WERI-Rb-1 (cell line): ENCODE results near the gene HOXD13.

Experiments
- DNase-seq: peaks from one replicate; pipeline ENCODE4 v3.0.0-alpha.2; 2020
- H3K27ac ChIP-seq: fragments of 250-450 bp; sonication (Bioruptor Pico); 2 replicates; pipeline ENCODE4 v1.5.1; 2020; ENCODE audit warnings: mild to moderate bottlenecking, moderate library complexity
- H3K27me3 ChIP-seq: fragments of 250-450 bp; sonication (Bioruptor Pico); 2 replicates; pipeline ENCODE4 v1.5.1; 2021; ENCODE audit warnings: mild to moderate bottlenecking, low read depth, moderate library complexity; ENCODE audit not compliant: insufficient read depth, severe bottlenecking
- H3K36me3 ChIP-seq: fragments of 250-450 bp; sonication (Bioruptor Pico); 2 replicates; pipeline ENCODE4 v1.5.1; 2020; ENCODE audit warnings: mild to moderate bottlenecking, moderate library complexity
- H3K4me3 ChIP-seq: 2 replicates; pipeline ENCODE4 v1.5.1; 2011; ENCODE audit warnings: low read depth, mild to moderate bottlenecking, control low read depth, low read length
- H3K9me3 ChIP-seq: fragments of 250-450 bp; sonication (Bioruptor Pico); 2 replicates; pipeline ENCODE4 v1.5.1; 2021; ENCODE audit warnings: mild to moderate bottlenecking, moderate library complexity; ENCODE audit not compliant: severe bottlenecking
- CTCF ChIP-seq: IDR thresholded peaks from 2 replicates; pipeline ENCODE4 v1.5.1; 2011; ENCODE audit warnings: low read depth, mild to moderate bottlenecking, control low read depth, inconsistent platforms, low read length

The HOXD13 gene

GRCh38 chr2:176096243-176096985 lies 3.9 kb downstream of the HOXD13 start:
- peaks cover 11% of the 10 kb centered on the region for H3K9me3 ChIP-seq
- peaks cover 97% of the 10 kb centered on the region for H3K27me3 ChIP-seq
- no peak overlapping the region for H3K27ac ChIP-seq
- H3K4me3 ChIP-seq: 0 out of 2 replicates have a peak overlapping the region, but pooled peaks have one; percentile 43
- DNase-seq: no peak
- no peak for TF ChIP-seq CTCF
- H3K36me3 ChIP-seq: no peaks in the 10 kb centered on the region

- Histone ChIP-seq H3K4me3 (peak overlapping the region; percentile 43), H3K27me3 (peaks cover 97% of the 10 kb centered on the region), H3K36me3 (no peaks in the 10 kb centered on the region), H3K9me3 (peaks cover 11% of the 10 kb centered on the region), H3K27ac (no peak overlapping the region)
- TF ChIP-seq CTCF: peak; percentile 94
- DNase-seq: peak; percentile 77
Observed at GRCh38 chr2:176096986-176097819, 4.7 kb downstream of the HOXD13 start.

- no peaks in the 10 kb centered on the region for H3K36me3 ChIP-seq
- peaks cover 100% of the 10 kb centered on the region for H3K27me3 ChIP-seq
- no peak for DNase-seq
- TF ChIP-seq CTCF: no peak
- H3K27ac ChIP-seq: no peak overlapping the region
- peaks cover 11% of the 10 kb centered on the region for H3K9me3 ChIP-seq
- H3K4me3 ChIP-seq: peak overlapping the region; percentile 9; the same call in 1 of the 2 replicates
Observed at GRCh38 chr2:176097820-176098365, 5.4 kb downstream of the HOXD13 start.

- H3K27ac ChIP-seq: no peak overlapping the region
- DNase-seq: no peak
- TF ChIP-seq CTCF: no peak
- peak overlapping the region; percentile 9; the same call in 1 of the 2 replicates for H3K4me3 ChIP-seq
- H3K36me3 ChIP-seq: no peaks in the 10 kb centered on the region
- peaks cover 100% of the 10 kb centered on the region for H3K27me3 ChIP-seq
- H3K9me3 ChIP-seq: peaks cover 11% of the 10 kb centered on the region
Observed at GRCh38 chr2:176098366-176099158, 6.0 kb downstream of the HOXD13 start.

GRCh38 chr2:176099159-176099727 lies 6.7 kb downstream of the HOXD13 start:
- Histone ChIP-seq H3K27ac (no peak overlapping the region), H3K9me3 (peaks cover 11% of the 10 kb centered on the region), H3K36me3 (no peaks in the 10 kb centered on the region), H3K27me3 (peaks cover 100% of the 10 kb centered on the region), H3K4me3 (no peak overlapping the region)
- DNase-seq: no peak
- TF ChIP-seq CTCF: no peak
